ENCODE results near the gene JAK2. TPM values are rescaled to one million over a fixed set of nuclear protein-coding genes. Genes with fewer than 3 reads are reported as not detected.

JAK2 gene
- total and polyA plus RNA-seq, 9 of the 15 experiments (the other 6 are each of a cell fraction or from before 2014, with no cell fraction given) = 4.7 to 23.4 (median 15.3) TPM

DNA sequence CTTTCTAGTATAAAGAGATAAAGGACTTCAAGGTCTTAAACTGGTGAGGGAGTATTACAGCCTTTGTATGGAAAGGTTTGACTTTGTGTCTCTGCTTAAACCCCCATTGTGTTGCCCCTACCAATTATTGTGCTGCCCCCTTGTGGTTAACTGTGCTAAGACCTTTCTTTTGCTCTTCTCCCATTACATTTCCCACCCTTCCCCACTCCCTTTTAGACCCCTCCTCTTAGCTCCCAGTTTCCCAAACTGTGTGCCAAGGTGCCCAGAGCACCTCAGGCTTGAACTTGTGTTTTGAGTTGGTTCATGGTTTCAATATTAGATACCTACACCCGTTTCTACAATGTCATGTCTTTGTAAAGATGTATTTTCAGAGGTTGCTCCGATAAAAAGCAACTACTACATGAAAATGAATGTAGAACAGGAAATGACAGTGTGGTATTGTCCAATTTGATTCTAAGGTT lies 2.9 kb downstream of the JAK2 start (continued):
- TF ChIP-seq MCM2 (IDR thresholded peaks at IDR 0.05; ENCODE audit: low read depth) (no peak), ARID2 (IDR thresholded peaks at IDR 0.05) (peak; percentile 60; the same call in 1 of the 2 replicates), NBN (IDR thresholded peaks at IDR 0.05; ENCODE audit: low read depth) (peak; percentile 64; the same call in 1 of the 2 replicates), CC2D1A (IDR thresholded peaks at IDR 0.05) (peak; percentile 33; the same call in 1 of the 2 replicates), NCOA2 (IDR thresholded peaks at IDR 0.05; ENCODE audit: partially characterized antibody in 2 of 2) (no peak), RAD21 (CRISPR knock-in tag; conservative IDR thresholded peaks at IDR 0.05 in 1 of 2, IDR thresholded peaks at IDR 0.05 in 1 of 2) (peak; percentile 58 to 74), DIDO1 (tag; IDR thresholded peaks at IDR 0.05; ENCODE audit: low read depth) (no peak), ESRRA (IDR thresholded peaks at IDR 0.05; ENCODE audit: borderline replicate concordance, low read depth) (peak; percentile 38; the same call in 1 of the 2 replicates), YY1 (IDR thresholded peaks at IDR 0.05; ENCODE audit: borderline replicate concordance in 1 of 3, control insufficient read depth in 1 of 3, extremely low read depth in 1 of 3, insufficient read depth in 3 of 3, insufficient read length in 1 of 3, insufficient replicate concordance in 2 of 3, low read depth in 1 of 3, low read length in 2 of 3) (peak in 1 of 3 experiments; percentile 30), FOXK2 (conservative IDR thresholded peaks at IDR 0.05 in 1 of 2, IDR thresholded peaks at IDR 0.05 in 1 of 2; ENCODE audit: low read depth in 2 of 2) (0 out of 4 replicates have a peak, but pooled peaks of 1 of the 2 experiments have one; percentile 36), NR2F6 (CRISPR knock-in tag; IDR thresholded peaks at IDR 0.05) (no peak), ETV1 (tag; conservative IDR thresholded peaks at IDR 0.05; ENCODE audit: low read depth) (0 out of 2 replicates have a peak, but pooled peaks have one; percentile 4), DPF2 (IDR thresholded peaks at IDR 0.05) (peak; percentile 20; the same call in 1 of the 2 replicates), TEAD2 (tag; IDR thresholded peaks at IDR 0.05) (no peak), PTBP1 (IDR thresholded peaks at IDR 0.05; ENCODE audit: low read depth, low read length) (no peak)
- TF ChIP-seq, protein P1, sequence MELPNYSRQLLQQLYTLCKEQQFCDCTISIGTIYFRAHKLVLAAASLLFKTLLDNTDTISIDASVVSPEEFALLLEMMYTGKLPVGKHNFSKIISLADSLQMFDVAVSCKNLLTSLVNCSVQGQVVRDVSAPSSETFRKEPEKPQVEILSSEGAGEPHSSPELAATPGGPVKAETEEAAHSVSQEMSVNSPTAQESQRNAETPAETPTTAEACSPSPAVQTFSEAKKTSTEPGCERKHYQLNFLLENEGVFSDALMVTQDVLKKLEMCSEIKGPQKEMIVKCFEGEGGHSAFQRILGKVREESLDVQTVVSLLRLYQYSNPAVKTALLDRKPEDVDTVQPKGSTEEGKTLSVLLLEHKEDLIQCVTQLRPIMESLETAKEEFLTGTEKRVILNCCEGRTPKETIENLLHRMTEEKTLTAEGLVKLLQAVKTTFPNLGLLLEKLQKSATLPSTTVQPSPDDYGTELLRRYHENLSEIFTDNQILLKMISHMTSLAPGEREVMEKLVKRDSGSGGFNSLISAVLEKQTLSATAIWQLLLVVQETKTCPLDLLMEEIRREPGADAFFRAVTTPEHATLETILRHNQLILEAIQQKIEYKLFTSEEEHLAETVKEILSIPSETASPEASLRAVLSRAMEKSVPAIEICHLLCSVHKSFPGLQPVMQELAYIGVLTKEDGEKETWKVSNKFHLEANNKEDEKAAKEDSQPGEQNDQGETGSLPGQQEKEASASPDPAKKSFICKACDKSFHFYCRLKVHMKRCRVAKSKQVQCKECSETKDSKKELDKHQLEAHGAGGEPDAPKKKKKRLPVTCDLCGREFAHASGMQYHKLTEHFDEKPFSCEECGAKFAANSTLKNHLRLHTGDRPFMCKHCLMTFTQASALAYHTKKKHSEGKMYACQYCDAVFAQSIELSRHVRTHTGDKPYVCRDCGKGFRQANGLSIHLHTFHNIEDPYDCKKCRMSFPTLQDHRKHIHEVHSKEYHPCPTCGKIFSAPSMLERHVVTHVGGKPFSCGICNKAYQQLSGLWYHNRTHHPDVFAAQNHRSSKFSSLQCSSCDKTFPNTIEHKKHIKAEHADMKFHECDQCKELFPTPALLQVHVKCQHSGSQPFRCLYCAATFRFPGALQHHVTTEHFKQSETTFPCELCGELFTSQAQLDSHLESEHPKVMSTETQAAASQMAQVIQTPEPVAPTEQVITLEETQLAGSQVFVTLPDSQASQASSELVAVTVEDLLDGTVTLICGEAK (IDR thresholded peaks at IDR 0.05) = 0 out of 2 replicates have a peak, but pooled peaks have one; percentile 12
- TF ChIP-seq, protein P1 (CRISPR knock-in tag; IDR thresholded peaks at IDR 0.05) = no peak
